GM19397 (cell line): ENCODE measurements around the gene PIAS1.
"Not testable (repeated sequence)": the region's sequence is repeated elsewhere in the genome, so short reads cannot be mapped to it uniquely, and the experiment has no call there.

Source experiments
- ATAC-seq: cut with Tn5 transposase; IDR thresholded peaks from one replicate; pipeline ENCODE4 v1.9.1; 2021; ENCODE audit warnings: mild to moderate bottlenecking, moderate library complexity; ENCODE audit not compliant: unreplicated experiment

PIAS1 gene

GRCh38 chr15:68113751-68114150, 59.6 kb downstream of the PIAS1 start:
- ATAC-seq, result no peak

GRCh38 chr15:68114356-68114755, 60.2 kb downstream of the PIAS1 start:
- ATAC-seq, result no peak

GRCh38 chr15:68114840-68115239, 60.7 kb downstream of the PIAS1 start:
- ATAC-seq, result no peak

DNA sequence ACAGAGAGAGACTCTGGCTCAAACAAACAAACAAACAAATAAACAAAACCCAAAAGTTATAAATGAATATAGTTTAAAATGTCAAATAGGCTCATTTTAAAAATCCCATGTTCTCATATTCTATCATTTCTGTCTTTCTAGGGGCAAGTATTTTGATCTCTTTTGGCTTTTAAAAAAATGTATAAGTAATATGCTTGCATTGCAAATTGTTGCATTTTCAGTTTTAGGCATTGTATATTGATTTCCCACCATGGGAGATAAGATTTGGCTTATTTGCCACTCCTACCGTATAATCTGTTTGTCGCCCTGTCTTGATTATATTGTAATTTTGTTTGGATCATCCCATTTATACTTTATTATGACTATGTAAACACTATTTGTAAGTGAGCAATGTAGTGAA, 70.6 kb downstream of the PIAS1 start:
- no peak for ATAC-seq

DNA sequence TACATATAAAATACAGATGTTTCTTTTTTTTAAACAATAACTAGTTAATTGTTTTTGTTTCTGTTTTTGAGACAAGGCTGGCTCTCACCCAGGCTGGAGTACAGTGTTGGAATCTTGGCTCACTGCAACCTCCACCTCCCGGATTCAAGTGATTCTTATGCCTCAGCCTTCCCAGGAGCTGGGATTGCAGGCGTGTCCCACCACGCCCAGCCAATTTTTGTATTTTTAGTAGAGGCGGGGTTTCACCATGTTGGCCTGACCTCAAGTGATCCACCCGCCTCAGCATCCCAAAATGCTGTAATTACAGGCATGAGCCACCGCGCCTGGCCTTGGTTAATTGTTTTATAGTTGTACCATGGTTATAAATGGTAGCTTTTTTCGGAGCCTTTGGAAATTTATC, 72.3 kb downstream of the PIAS1 start:
- no peak for ATAC-seq

- ATAC-seq, result no peak
Observed at GRCh38 chr15:68129072-68129471, 75.0 kb downstream of the PIAS1 start.

- no peak for ATAC-seq
Observed at GRCh38 chr15:68130851-68131250, 76.7 kb downstream of the PIAS1 start.

DNA sequence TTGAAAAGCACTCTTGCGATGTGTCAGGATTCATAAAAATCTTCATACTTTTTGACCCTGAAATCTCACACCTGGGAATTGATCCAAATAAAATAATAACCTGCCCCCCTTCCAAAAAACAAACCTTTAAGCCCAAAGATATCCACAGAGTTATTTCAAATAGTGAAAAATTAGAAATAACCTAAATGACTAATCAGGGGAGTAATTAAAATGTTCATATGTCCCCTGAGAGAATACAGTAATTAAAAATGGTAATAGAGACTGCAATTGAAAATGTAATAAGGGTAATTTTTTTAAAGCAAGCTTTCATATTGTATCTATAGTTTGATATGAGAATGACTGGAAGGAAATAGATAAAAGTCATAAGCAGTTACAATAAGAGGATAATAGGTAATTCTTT, 83.0 kb downstream of the PIAS1 start:
- ATAC-seq, result no peak

DNA sequence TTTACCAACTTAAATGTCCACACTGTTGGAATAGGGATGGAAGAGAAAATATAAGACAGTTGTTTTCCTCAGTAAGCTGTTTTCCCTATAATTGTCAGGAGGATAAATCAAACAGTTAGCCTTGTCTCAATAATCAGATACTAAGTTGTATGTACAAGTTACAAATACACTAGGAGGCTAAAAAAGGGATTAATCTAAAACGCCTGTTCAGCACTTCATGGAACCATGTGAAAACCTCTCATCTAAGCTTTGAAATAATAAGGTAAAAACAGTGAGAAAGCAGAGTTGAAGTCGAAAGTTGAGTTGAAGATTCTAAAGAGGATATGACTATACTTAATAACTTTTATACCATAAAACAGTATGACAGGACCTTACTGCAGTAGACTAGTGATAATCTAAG, 89.0 kb downstream of the PIAS1 start:
- no peak for ATAC-seq

- no peak for ATAC-seq
Observed at GRCh38 chr15:68143785-68144184, 89.7 kb downstream of the PIAS1 start.

- ATAC-seq, result no peak
Observed at GRCh38 chr15:68145706-68146105, 91.6 kb downstream of the PIAS1 start.

- ATAC-seq, result no peak
Observed at GRCh38 chr15:68148039-68148438, 93.9 kb downstream of the PIAS1 start.

DNA sequence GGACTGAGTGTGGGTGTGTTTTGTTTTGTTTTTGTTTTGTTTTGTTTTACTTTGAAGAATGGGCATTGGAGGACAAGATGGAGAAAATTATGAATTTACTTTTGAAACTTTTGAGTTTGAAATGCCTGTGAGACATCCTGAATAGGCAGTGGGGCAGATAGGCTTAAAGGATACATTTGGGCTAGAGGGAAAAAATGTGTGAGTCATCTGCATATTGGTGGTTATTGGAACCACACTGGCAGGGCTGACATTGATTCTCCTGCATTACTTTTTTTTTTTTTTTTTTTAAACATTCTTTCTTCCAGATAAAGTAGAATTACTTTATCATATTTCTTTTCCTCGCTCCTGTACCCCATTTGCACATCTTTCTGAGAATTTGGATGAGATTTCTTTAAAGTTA, 94.9 kb downstream of the PIAS1 start:
- no peak for ATAC-seq

DNA sequence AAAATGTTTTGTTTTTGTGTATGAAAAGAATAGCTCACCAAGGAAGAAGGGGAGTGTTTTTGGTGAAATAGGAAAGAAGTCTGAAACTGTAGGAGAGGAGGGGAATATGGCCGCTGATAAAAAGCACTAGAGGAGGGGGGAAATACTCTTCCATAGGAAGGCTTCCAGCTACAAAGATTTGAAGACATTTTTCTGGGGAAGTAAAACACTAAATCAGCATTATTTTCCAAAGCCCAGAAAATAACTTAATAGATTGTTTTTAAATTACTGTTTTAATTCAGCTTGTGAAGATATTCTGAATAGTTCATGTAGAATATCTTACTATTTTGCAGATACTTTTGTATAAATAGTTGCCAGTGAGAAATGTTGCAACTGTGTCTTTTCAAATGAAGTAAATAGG, 96.1 kb downstream of the PIAS1 start:
- ATAC-seq, result no peak

- ATAC-seq, result no peak
Observed at GRCh38 chr15:68151277-68151676, 97.2 kb downstream of the PIAS1 start.

- no peak for ATAC-seq
Observed at GRCh38 chr15:68152342-68152741, 98.2 kb downstream of the PIAS1 start.

DNA sequence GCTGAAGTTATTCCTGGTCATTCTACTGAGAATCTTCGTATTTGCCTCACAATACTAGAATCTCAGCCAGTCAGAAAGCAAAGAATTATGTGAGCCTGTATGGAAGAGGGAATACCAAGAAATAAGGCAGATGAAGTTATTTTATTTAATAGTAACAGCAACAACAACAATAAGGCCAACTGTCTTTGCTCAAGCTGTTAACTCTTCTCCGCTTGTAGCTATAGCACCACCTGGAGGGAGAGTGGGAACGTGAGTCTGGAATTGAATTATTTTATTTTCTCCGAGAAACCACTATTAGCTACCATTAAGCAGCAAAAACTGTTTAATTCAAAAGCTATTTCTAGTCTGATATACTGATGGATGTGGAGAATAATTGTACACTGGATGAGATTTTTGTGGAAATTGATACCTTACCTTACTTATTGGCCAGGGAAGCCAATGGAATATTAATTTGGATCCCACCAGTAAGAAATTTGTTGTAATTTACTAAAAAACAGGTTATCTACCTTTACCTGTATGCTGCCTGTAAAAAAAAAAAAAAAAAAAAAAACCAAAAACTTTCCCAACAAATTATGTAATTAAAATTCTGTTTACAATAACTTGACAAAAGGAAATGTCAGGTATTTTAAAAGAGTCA, 100.9 kb downstream of the PIAS1 start:
- no peak for ATAC-seq

DNA sequence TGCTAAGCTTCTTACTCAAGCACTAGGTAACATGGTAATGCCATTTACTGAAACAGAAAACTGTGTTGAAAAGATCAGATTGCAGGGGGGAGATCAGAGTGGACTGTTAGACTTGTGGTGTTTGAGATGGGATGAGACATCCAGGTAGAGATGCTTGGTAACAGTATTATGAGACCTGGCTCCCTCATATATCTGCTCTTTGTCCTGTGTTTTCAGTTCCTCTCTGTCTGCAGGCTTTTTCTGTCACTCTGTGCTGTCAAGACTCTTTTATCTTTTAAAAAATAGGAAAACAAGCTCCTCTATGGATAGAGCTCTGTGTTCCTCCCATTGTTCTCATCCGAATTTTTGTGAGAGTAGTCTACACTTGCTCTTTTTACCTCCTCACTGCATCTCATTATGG, 103.0 kb downstream of the PIAS1 start:
- ATAC-seq, result no peak

GRCh38 chr15:68158046-68158628, 104.0 kb downstream of the PIAS1 start:
- no peak for ATAC-seq

DNA sequence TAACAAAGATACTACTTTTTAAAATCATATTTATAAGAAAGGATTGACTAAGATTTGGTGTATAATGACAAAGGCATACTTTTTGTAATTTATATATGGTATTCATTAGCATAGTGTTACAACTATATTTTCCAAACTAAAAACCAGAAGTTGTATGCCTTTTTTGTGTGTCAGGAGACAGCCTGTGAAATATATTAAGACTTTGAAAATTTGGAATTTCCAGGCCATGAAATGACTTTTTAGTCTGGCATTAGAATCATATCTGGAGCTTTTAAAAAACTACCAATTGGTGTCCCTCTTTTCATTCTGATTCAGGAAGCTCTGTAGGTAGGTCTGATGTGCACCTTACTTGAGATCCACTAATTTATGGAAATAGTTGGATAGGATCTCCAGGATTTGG, 109.1 kb downstream of the PIAS1 start:
- no peak for ATAC-seq

GRCh38 chr15:68166847-68167246, 112.7 kb downstream of the PIAS1 start:
- ATAC-seq, result no peak

DNA sequence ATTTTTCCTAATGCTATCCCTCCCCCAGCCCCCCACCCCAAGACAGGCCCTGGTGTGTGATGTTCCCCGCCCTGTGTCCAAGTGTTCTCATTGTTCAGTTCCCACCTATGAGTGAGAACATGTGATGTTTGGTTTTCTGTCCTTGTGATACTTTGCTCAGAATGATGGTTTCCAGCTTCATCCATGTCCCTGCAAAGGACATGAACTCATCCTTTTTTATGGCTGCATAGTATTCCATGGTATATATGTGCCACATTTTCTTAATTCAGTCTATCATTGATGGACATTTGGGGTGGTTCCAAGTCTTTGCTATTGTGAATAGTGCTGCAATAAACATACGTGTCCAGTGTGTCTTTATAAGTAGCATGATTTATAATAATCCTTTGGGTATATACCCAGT, 117.9 kb downstream of the PIAS1 start:
- ATAC-seq, result not testable (repeated sequence)

DNA sequence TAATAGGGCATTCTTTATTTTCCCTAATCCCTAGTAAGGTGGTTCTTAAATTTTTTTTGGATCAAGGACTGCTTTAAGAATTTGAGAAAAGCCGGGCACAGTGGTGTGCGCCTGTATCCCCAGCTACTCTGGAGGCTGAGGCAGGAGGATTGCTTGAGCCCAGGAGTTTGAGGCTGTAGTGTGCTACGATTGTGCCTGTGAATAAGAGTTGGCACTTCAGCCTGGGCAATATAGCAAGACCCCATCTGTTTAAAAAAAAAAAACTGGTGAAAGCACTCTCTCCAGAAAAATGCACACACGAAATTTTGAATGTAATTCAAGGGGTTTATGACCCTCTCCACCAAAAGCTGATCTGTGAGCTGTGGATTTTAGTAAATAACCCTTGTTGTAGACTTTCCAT, 119.0 kb downstream of the PIAS1 start:
- no peak for ATAC-seq
